Stimulated activated CD8-positive, alpha-beta memory T cell treated with anti-CD3 and anti-CD28 coated beads, Interleukin-12 subunit alpha, Interleukin-12 subunit beta, amount 100 ng/mL, for 24 hours (primary cell): ENCODE data around the gene RRAS2.
"Not testable (repeated sequence)": the region's sequence is repeated elsewhere in the genome, so short reads cannot be mapped to it uniquely, and the experiment has no call there.

Experiments
- DNase-seq: peaks from one replicate; pipeline ENCODE4 v3.0.0-alpha.2; 2020; ENCODE audit errors: extremely low read depth

Gene RRAS2

GRCh38 chr11:14306481-14306880 lies 52.5 kb downstream of the RRAS2 start:
- no peak for DNase-seq

- no peak for DNase-seq
These were observed 53.3 kb downstream of the RRAS2 start for GRCh38 chr11:14305649-14306048.

- DNase-seq, result no peak
These were observed 54.4 kb downstream of the RRAS2 start for GRCh38 chr11:14304601-14305000.

GRCh38 chr11:14300661-14301304 lies 58.2 kb downstream of the RRAS2 start:
- DNase-seq, result no peak

GRCh38 chr11:14299921-14300320 lies 59.1 kb downstream of the RRAS2 start:
- DNase-seq, result no peak

GRCh38 chr11:14290422-14290821 lies 68.6 kb downstream of the RRAS2 start:
- no peak for DNase-seq

- no peak for DNase-seq
These were observed 70.6 kb downstream of the RRAS2 start for GRCh38 chr11:14288189-14288935.

- not testable (repeated sequence) for DNase-seq
These were observed 80.1 kb downstream of the RRAS2 start for GRCh38 chr11:14278869-14279268.

GRCh38 chr11:14275076-14275475 lies 83.9 kb downstream of the RRAS2 start:
- no peak for DNase-seq

- DNase-seq, result no peak
These were observed 85.1 kb downstream of the RRAS2 start for GRCh38 chr11:14273895-14274294.

- no peak for DNase-seq
These were observed 88.1 kb downstream of the RRAS2 start for GRCh38 chr11:14270690-14271542.

GRCh38 chr11:14269692-14270573 lies 89.0 kb downstream of the RRAS2 start:
- DNase-seq, result no peak

GRCh38 chr11:14267861-14268635 lies 90.9 kb downstream of the RRAS2 start:
- DNase-seq, result no peak

GRCh38 chr11:14266622-14267021 lies 92.4 kb downstream of the RRAS2 start:
- DNase-seq, result no peak

GRCh38 chr11:14264966-14265365 lies 94.0 kb downstream of the RRAS2 start:
- no peak for DNase-seq

- DNase-seq, result no peak
These were observed 96.6 kb downstream of the RRAS2 start for GRCh38 chr11:14262271-14262846.

GRCh38 chr11:14261066-14261465 lies 97.9 kb downstream of the RRAS2 start:
- no peak for DNase-seq

- no peak for DNase-seq
These were observed 99.1 kb downstream of the RRAS2 start for GRCh38 chr11:14259878-14260277.

GRCh38 chr11:14259186-14259784 lies 99.7 kb downstream of the RRAS2 start:
- DNase-seq, result no peak
